Measurements from ENCODE around the gene PLXNA2.

DNA sequence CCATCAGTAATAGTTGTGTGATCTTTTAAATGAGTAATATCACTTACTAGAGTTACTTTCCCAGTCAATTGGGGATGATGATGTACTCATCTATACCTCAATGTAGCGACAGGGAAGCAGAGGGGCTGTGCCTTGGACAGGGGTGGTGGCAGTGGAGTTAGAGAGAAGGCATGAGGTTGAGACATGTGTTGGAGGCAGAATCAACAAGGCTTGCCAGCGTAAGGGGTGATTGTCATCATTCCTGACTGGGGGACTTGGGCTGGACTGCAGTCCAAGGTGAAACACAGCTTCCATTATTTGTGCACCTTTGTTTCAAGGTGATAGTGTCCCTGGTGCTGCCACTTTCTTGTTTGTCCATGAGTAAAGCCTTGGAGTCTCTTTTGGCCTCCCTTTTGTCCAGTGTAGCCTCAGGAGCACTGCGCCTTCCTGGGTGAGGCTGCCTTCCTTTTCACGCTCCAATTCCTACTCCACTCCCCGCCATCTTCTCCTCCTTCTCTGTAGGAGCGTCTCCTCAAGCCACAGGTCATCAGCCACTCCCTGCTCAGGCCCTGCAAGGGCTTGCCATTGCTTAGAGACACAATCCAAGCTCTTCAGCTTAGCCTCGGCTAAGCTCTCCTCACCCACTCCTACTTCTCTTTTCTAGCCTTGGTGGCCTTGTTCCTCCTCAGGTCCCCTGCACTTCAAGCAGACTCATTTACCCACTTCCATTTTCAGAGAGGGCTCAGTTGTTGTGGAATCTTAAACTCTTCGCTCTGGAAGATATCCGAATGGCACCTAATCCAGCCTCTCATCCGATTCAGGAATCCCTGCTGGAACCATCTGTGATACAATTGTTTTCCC, 255.6 kb downstream of the PLXNA2 start:
- TF ChIP-seq, protein P1, sequence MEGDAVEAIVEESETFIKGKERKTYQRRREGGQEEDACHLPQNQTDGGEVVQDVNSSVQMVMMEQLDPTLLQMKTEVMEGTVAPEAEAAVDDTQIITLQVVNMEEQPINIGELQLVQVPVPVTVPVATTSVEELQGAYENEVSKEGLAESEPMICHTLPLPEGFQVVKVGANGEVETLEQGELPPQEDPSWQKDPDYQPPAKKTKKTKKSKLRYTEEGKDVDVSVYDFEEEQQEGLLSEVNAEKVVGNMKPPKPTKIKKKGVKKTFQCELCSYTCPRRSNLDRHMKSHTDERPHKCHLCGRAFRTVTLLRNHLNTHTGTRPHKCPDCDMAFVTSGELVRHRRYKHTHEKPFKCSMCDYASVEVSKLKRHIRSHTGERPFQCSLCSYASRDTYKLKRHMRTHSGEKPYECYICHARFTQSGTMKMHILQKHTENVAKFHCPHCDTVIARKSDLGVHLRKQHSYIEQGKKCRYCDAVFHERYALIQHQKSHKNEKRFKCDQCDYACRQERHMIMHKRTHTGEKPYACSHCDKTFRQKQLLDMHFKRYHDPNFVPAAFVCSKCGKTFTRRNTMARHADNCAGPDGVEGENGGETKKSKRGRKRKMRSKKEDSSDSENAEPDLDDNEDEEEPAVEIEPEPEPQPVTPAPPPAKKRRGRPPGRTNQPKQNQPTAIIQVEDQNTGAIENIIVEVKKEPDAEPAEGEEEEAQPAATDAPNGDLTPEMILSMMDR (IDR thresholded peaks at IDR 0.05): no peak
- TF ChIP-seq POLR2A (IDR thresholded peaks at IDR 0.05): no peak

Data from body of pancreas (tissue), 4 donors.